Measurements from ENCODE around the gene RUFY3.
A peak's percentile ranks its signal among the peaks of the same experiment; 100 is the strongest.

RUFY3 gene

DNA sequence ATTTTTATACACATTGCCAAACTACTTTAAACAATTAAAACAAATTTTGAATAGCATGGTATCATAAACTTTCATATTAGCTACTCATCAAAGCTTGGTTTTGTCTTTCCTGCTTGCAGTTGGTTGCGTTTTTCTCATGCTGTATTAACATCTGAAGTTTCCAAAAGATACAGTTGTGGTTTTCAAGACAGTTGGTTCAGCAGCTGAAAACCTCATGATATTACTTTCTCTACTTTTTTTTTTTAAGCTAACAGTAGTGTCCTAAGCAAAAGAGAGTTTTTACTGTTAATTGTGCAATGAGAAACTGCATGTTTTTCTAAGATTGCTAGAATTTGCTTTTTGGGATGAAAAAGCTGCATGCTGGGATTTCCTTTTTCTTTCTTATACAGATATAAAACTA, 15.2 kb downstream of the RUFY3 start:
- Histone ChIP-seq H3K9me3 (ENCODE audit: insufficient read depth, low read depth, low read length) (no peaks in the 10 kb centered on the region), H2BK12ac (ENCODE audit: low read length) (no peak overlapping the region), H3K4me3 (ENCODE audit: low read depth, low read length) (no peak overlapping the region), H2BK5ac (ENCODE audit: low read depth, low read length, poor library complexity) (no peak overlapping the region), H3K18ac (ENCODE audit: low read length) (no peak overlapping the region), H3K27me3 (ENCODE audit: insufficient read depth, low read length) (no peaks in the 10 kb centered on the region), H3K79me1 (ENCODE audit: low read length) (no peaks in the 10 kb centered on the region), H3K36me3 (ENCODE audit: control insufficient read depth in 1 of 2, insufficient read depth in 2 of 2, low read length in 2 of 2) (no peaks in the 10 kb centered on the region), H2AK5ac (ENCODE audit: low read length) (no peak overlapping the region), H2AFZ (ENCODE audit: insufficient read depth, low read length, poor library complexity) (no peak overlapping the region), H4K8ac (ENCODE audit: low read depth, low read length) (no peak overlapping the region), H4K91ac (ENCODE audit: low read depth, low read length) (no peak overlapping the region), H3K4me1 (ENCODE audit: control insufficient read depth in 1 of 2, insufficient read depth in 2 of 2, low read length in 2 of 2) (no peaks in the 10 kb centered on the region), H3K79me2 (ENCODE audit: control insufficient read depth, insufficient read depth, low read length, poor library complexity) (no peaks in the 10 kb centered on the region), H3K4me2 (ENCODE audit: low read length) (no peak overlapping the region), H3K4ac (ENCODE audit: low read depth, low read length) (no peak overlapping the region), H3K14ac (ENCODE audit: low read length) (no peak overlapping the region), H3K9ac (ENCODE audit: low read length) (no peak overlapping the region), H3K23ac (ENCODE audit: low read length) (no peak overlapping the region), H2BK120ac (ENCODE audit: insufficient read depth, low read length, poor library complexity) (no peak overlapping the region), H3K27ac (ENCODE audit: low read depth, low read length) (no peak overlapping the region), H4K12ac (ENCODE audit: low read depth, low read length) (no peak overlapping the region)
- DNase-seq = no peak
- no CpG with 5 or more reads among the region's 1 CpG for WGBS (ENCODE audit: extremely low coverage, insufficient coverage, insufficient read length)

DNA sequence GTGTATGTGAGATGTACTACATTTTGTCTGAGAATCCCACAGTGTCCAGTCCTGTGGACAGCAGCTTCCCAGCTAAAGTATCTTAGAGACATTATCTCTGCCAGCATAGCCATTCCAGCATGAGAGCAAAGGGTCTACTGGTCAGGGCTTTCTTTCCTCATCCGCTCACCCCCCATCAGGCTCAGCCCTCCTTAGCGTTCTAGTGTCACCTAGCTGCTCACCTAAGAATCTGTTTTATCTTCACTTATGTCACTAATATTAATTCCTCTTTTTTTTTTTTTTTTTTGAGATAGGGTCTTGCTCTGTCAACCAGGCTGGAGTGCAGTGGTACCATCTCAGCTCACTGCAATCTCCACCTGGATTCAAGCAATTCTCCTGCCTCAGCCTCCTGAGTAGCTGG, 15.6 kb downstream of the RUFY3 start:
- no peak overlapping the region for H2BK12ac ChIP-seq (ENCODE audit: low read length)
- H3K79me2 ChIP-seq (ENCODE audit: control insufficient read depth, insufficient read depth, low read length, poor library complexity) = no peaks in the 10 kb centered on the region
- H3K4ac ChIP-seq (ENCODE audit: low read depth, low read length) = no peak overlapping the region
- no peak overlapping the region for H2AK5ac ChIP-seq (ENCODE audit: low read length)
- H3K27ac ChIP-seq (ENCODE audit: low read depth, low read length) = no peak overlapping the region
- H3K4me3 ChIP-seq (ENCODE audit: low read depth, low read length) = no peak overlapping the region
- H3K79me1 ChIP-seq (ENCODE audit: low read length) = no peaks in the 10 kb centered on the region
- no peaks in the 10 kb centered on the region for H3K4me1 ChIP-seq (ENCODE audit: control insufficient read depth in 1 of 2, insufficient read depth in 2 of 2, low read length in 2 of 2)
- no peak overlapping the region for H2BK5ac ChIP-seq (ENCODE audit: low read depth, low read length, poor library complexity)
- no peak overlapping the region for H2AFZ ChIP-seq (ENCODE audit: insufficient read depth, low read length, poor library complexity)
- no peak overlapping the region for H3K23ac ChIP-seq (ENCODE audit: low read length)
- DNase-seq = no peak
- no peak overlapping the region for H3K18ac ChIP-seq (ENCODE audit: low read length)
- no peak overlapping the region for H4K12ac ChIP-seq (ENCODE audit: low read depth, low read length)
- no peak overlapping the region for H3K14ac ChIP-seq (ENCODE audit: low read length)
- WGBS (ENCODE audit: extremely low coverage, insufficient coverage, insufficient read length) = no CpG with 5 or more reads among the region's 2 CpGs
- H3K9ac ChIP-seq (ENCODE audit: low read length) = no peak overlapping the region
- no peak overlapping the region for H4K91ac ChIP-seq (ENCODE audit: low read depth, low read length)
- no peak overlapping the region for H3K4me2 ChIP-seq (ENCODE audit: low read length)
- no peaks in the 10 kb centered on the region for H3K36me3 ChIP-seq (ENCODE audit: control insufficient read depth in 1 of 2, insufficient read depth in 2 of 2, low read length in 2 of 2)
- H3K9me3 ChIP-seq (ENCODE audit: insufficient read depth, low read depth, low read length) = no peaks in the 10 kb centered on the region
- H4K8ac ChIP-seq (ENCODE audit: low read depth, low read length) = no peak overlapping the region
- H3K27me3 ChIP-seq (ENCODE audit: insufficient read depth, low read length) = no peaks in the 10 kb centered on the region
- H2BK120ac ChIP-seq (ENCODE audit: insufficient read depth, low read length, poor library complexity) = no peak overlapping the region

DNA sequence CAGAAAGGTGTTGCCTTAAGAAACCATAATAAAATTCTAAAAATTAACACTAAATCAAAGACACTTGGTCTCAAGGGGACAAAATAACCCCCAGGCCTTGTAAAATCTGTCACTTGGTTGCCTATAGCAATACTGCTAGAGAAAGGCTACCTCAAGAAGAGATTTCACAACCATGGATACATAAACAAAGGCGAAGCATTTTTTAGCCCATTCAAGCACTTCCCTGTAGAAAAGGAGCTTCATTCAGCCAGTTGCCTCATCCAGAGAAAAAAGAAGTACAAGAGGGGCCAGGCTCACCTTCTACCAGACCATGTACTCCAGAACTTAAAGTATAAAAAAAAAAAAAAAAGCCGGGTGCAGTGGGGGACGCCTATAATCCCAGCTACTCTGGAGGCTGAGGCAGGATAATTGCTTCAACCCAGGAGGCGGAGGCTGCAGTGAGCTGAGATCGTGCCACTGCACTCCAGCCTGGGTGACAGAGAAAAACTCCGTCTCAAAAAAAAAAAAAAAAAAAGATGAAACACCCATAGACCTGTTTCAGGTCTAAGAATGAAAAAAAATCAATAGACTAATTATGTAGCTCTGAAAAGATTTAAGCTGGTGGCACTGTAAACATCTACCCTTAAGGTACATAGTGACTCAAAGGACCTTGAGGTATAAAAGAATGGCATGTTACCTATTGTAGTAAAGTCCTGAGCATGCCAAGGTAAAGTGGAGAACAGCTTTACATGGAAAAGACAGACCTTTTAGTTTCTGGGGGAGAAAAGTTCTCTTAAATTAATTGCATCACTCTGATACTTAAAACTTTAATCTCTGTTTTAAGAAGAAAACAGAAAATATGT, 18.0 kb downstream of the RUFY3 start:
- no peak overlapping the region for H2BK120ac ChIP-seq (ENCODE audit: insufficient read depth, low read length, poor library complexity)
- WGBS (ENCODE audit: extremely low coverage, insufficient coverage, insufficient read length) = no CpG with 5 or more reads among the region's 6 CpGs

DNA sequence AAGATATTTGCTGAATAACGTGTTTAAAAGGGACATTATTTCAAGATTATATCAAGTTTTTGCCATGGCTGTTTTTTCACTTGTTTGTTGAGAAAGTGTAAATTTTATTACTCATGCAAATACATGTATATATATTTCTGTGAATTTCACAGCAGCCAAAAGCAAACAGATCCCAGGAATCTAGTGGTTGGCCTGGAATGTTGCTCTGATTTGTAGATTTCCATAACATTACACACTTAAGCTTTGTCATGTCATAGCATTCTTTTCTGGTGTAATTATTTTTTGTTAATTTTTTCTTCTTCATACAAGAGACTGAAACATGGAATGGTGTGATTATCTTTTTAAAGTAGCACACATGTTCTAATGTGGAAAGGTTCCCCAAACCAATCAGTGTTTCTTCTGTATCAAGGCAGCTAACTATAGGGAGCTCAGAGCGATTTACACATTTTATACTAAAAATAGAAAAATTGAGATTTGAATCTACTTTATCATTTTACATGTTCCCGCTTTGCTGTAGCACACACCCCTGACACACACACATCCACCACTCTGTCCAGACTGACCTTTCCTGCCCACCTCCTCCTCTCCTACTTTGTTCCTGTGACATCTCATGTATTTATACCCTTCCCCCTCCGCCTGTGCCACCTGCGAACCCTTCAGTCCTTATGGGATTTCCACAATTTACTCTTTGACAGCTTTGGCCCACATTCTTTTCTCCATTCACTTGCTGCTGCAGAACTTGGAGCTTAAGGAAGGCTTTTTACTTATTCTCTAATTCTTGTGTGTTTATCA, 20.3 kb downstream of the RUFY3 start:
- H3K18ac ChIP-seq (ENCODE audit: low read length) = no peak overlapping the region
- no peak overlapping the region for H4K12ac ChIP-seq (ENCODE audit: low read depth, low read length)
- no peaks in the 10 kb centered on the region for H3K79me2 ChIP-seq (ENCODE audit: control insufficient read depth, insufficient read depth, low read length, poor library complexity)
- no peak overlapping the region for H2BK12ac ChIP-seq (ENCODE audit: low read length)
- no peak overlapping the region for H3K9ac ChIP-seq (ENCODE audit: low read length)
- DNase-seq = peak in 1 of 2 donors; percentile 25
- no peak overlapping the region for H3K4me2 ChIP-seq (ENCODE audit: low read length)
- no peak overlapping the region for H3K4me3 ChIP-seq (ENCODE audit: low read depth, low read length)
- no peak overlapping the region for H2BK5ac ChIP-seq (ENCODE audit: low read depth, low read length, poor library complexity)
- no peak overlapping the region for H2AK5ac ChIP-seq (ENCODE audit: low read length)
- no peaks in the 10 kb centered on the region for H3K4me1 ChIP-seq (ENCODE audit: control insufficient read depth in 1 of 2, insufficient read depth in 2 of 2, low read length in 2 of 2)
- H2BK120ac ChIP-seq (ENCODE audit: insufficient read depth, low read length, poor library complexity) = no peak overlapping the region
- H3K79me1 ChIP-seq (ENCODE audit: low read length) = no peaks in the 10 kb centered on the region
- H3K4ac ChIP-seq (ENCODE audit: low read depth, low read length) = no peak overlapping the region
- WGBS (ENCODE audit: extremely low coverage, insufficient coverage, insufficient read length) = no CpG with 5 or more reads among the region's 5 CpGs
- no peak overlapping the region for H4K91ac ChIP-seq (ENCODE audit: low read depth, low read length)
- no peaks in the 10 kb centered on the region for H3K27me3 ChIP-seq (ENCODE audit: insufficient read depth, low read length)
- no peak overlapping the region for H3K23ac ChIP-seq (ENCODE audit: low read length)
- no peak overlapping the region for H4K8ac ChIP-seq (ENCODE audit: low read depth, low read length)
- H3K27ac ChIP-seq (ENCODE audit: low read depth, low read length) = no peak overlapping the region
- H3K14ac ChIP-seq (ENCODE audit: low read length) = no peak overlapping the region
- H2AFZ ChIP-seq (ENCODE audit: insufficient read depth, low read length, poor library complexity) = no peak overlapping the region
- no peaks in the 10 kb centered on the region for H3K9me3 ChIP-seq (ENCODE audit: insufficient read depth, low read depth, low read length)
- H3K36me3 ChIP-seq (ENCODE audit: control insufficient read depth in 1 of 2, insufficient read depth in 2 of 2, low read length in 2 of 2) = no peaks in the 10 kb centered on the region

More for the DNA sequence above, 18.0 kb downstream of the RUFY3 start:
- H3K27me3 ChIP-seq (ENCODE audit: insufficient read depth, low read length) = no peaks in the 10 kb centered on the region
- H3K36me3 ChIP-seq (ENCODE audit: control insufficient read depth in 1 of 2, insufficient read depth in 2 of 2, low read length in 2 of 2) = no peaks in the 10 kb centered on the region
- H3K23ac ChIP-seq (ENCODE audit: low read length) = no peak overlapping the region
- H3K79me1 ChIP-seq (ENCODE audit: low read length) = no peaks in the 10 kb centered on the region
- no peak overlapping the region for H2BK12ac ChIP-seq (ENCODE audit: low read length)
- no peak overlapping the region for H3K4ac ChIP-seq (ENCODE audit: low read depth, low read length)
- no peak overlapping the region for H2AFZ ChIP-seq (ENCODE audit: insufficient read depth, low read length, poor library complexity)
- no peak overlapping the region for H3K27ac ChIP-seq (ENCODE audit: low read depth, low read length)
- no peak overlapping the region for H3K4me2 ChIP-seq (ENCODE audit: low read length)
- no peaks in the 10 kb centered on the region for H3K79me2 ChIP-seq (ENCODE audit: control insufficient read depth, insufficient read depth, low read length, poor library complexity)
- no peak overlapping the region for H2BK5ac ChIP-seq (ENCODE audit: low read depth, low read length, poor library complexity)
- no peaks in the 10 kb centered on the region for H3K9me3 ChIP-seq (ENCODE audit: insufficient read depth, low read depth, low read length)
- peak in 1 of 2 donors; percentile 26 for DNase-seq
- H2AK5ac ChIP-seq (ENCODE audit: low read length) = no peak overlapping the region
- H4K91ac ChIP-seq (ENCODE audit: low read depth, low read length) = no peak overlapping the region
- H4K8ac ChIP-seq (ENCODE audit: low read depth, low read length) = no peak overlapping the region
- H3K4me3 ChIP-seq (ENCODE audit: low read depth, low read length) = no peak overlapping the region
- no peak overlapping the region for H3K9ac ChIP-seq (ENCODE audit: low read length)
- no peak overlapping the region for H4K12ac ChIP-seq (ENCODE audit: low read depth, low read length)
- no peaks in the 10 kb centered on the region for H3K4me1 ChIP-seq (ENCODE audit: control insufficient read depth in 1 of 2, insufficient read depth in 2 of 2, low read length in 2 of 2)
- H3K14ac ChIP-seq (ENCODE audit: low read length) = no peak overlapping the region
- no peak overlapping the region for H3K18ac ChIP-seq (ENCODE audit: low read length)
